Esophagus squamous epithelium (tissue), 5 donors: ENCODE measurements around the gene PTPRD. TPM values are rescaled to one million over a fixed set of nuclear protein-coding genes. Genes with fewer than 3 reads are reported as not detected.

ENCODE experiments used
- DNase-seq: peaks from one replicate; lab custom pipeline; 2025; lab: John Stamatoyannopoulos, UW
- H3K27ac ChIP-seq, 4 donors: fragments of 200-600 bp; sonication (generic); one replicate each; pipeline ENCODE4 v1.5.1; 2016 to 2019; ENCODE audit warnings: mild to moderate bottlenecking in 1 of 4
- H3K27me3 ChIP-seq, 4 donors: fragments of 200-600 bp; sonication (generic); 1 replicate in 3 of 4; 2 replicates in 1 of 4; pipeline versions ENCODE4 v1.5.1 to v1.6.0; 2017 to 2021; ENCODE audit warnings: antibody characterized with exemption in 1 of 4
- H3K36me3 ChIP-seq, 3 donors: fragments of 200-600 bp; sonication (generic); one replicate each; pipeline ENCODE4 v1.5.1; 2016 to 2019
- H3K4me1 ChIP-seq, 3 donors: fragments of 200-600 bp; sonication (generic); one replicate each; pipeline ENCODE4 v1.5.1; 2017 to 2019
- H3K4me3 ChIP-seq, 4 donors: fragments of 200-600 bp; sonication (generic); 1 replicate in 3 of 4; 2 replicates in 1 of 4; pipeline ENCODE4 v1.5.1; 2016 to 2019; ENCODE audit warnings: mild to moderate bottlenecking in 2 of 4, moderate library complexity in 1 of 4
- H3K9me3 ChIP-seq, 3 donors: fragments of 200-600 bp; sonication (generic); one replicate each; pipeline ENCODE4 v1.5.1; 2016 to 2019
- POLR2A ChIP-seq, 4 donors: fragments of 450-650 bp; IDR thresholded peaks; one replicate each; pipeline ENCODE4 v1.6.1; 2017; ENCODE audit warnings: antibody characterized with exemption in 4 of 4, mild to moderate bottlenecking in 4 of 4, moderate library complexity in 3 of 4
- WGBS, 2 donors: methylation state at CpG; one replicate each; pipeline ENCODE4 v1.1.5; 2018; 5-methylcytosine and 5-hydroxymethylcytosine counted together
- intact Hi-C: fragments of 100-400 bp; cut with DNase I; formaldehyde crosslinking; loops from one replicate; pipeline ENCODE4 v1.15.0; 2022
- total RNA-seq, 4 donors: library from RNA; depleted of rRNA; stranded (reverse); fragments of >200 nt; gene quantifications; one replicate each; pipeline ENCODE4 v1.1.0, GENCODE V29; 2016
- TF ChIP-seq, protein P1 (sequence below), 6 experiments: fragments of 450-650 bp in 4 of 6; fragments of 200-600 bp in 2 of 6; sonication (generic) in 2 of 6; IDR thresholded peaks; one replicate each; pipeline ENCODE4 v1.5.1; 2016 to 2019; ENCODE audit warnings: antibody characterized with exemption in 6 of 6, mild to moderate bottlenecking in 4 of 6, moderate library complexity in 4 of 6
- donor health status: DM: yes; HTN: yes; CAD: no.

The PTPRD gene
- total RNA-seq, 4 donors from 2014 or later = 0.23 to 16.3 (median 6.6) TPM

DNA sequence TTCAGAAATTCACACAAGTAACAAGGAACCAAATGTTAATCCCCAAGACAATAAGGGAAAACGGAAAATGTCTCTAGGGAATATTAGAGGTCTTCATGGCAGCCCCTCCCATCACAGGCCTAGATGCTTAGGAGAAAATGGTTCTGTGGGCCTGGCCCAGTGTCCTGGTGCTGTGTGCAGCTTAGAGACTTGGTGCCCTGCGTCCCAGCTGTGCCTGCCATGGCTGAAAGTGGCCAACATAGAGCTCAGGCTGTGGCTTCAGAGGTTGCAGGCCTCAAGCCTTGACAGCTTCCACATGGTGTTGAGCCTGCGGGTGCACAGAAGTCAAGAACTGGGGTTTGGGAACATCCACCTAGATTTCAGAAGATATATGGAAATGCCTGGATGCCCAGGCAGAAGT is 942.3 kb downstream of the PTPRD start:
- no peak for TF ChIP-seq POLR2A (IDR thresholded peaks at IDR 0.05)
- TF ChIP-seq, protein P1, sequence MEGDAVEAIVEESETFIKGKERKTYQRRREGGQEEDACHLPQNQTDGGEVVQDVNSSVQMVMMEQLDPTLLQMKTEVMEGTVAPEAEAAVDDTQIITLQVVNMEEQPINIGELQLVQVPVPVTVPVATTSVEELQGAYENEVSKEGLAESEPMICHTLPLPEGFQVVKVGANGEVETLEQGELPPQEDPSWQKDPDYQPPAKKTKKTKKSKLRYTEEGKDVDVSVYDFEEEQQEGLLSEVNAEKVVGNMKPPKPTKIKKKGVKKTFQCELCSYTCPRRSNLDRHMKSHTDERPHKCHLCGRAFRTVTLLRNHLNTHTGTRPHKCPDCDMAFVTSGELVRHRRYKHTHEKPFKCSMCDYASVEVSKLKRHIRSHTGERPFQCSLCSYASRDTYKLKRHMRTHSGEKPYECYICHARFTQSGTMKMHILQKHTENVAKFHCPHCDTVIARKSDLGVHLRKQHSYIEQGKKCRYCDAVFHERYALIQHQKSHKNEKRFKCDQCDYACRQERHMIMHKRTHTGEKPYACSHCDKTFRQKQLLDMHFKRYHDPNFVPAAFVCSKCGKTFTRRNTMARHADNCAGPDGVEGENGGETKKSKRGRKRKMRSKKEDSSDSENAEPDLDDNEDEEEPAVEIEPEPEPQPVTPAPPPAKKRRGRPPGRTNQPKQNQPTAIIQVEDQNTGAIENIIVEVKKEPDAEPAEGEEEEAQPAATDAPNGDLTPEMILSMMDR (IDR thresholded peaks at IDR 0.05) = no peak
- no peak overlapping the region for H3K4me3 ChIP-seq
- no peaks in the 10 kb centered on the region for H3K36me3 ChIP-seq
- DNase-seq = no peak
- H3K27ac ChIP-seq = no peak overlapping the region
- H3K4me1 ChIP-seq = no peaks in the 10 kb centered on the region
- intact Hi-C loops = no loop called here
- no peaks in the 10 kb centered on the region for H3K27me3 ChIP-seq
- peaks cover 0 to 6% (median 0%) of the 10 kb centered on the region in 3 donors for H3K9me3 ChIP-seq
- 54 to 69% methylated on average over 3 of the region's 3 CpGs for WGBS, 2 donors

GRCh38 chr9:9645006-9645405 is 967.8 kb downstream of the PTPRD start:
- Histone ChIP-seq H3K27ac (no peak overlapping the region), H3K4me1 (no peaks in the 10 kb centered on the region), H3K4me3 (no peak overlapping the region), H3K9me3 (no peaks in the 10 kb centered on the region), H3K27me3 (no peaks in the 10 kb centered on the region), H3K36me3 (no peaks in the 10 kb centered on the region)
- intact Hi-C loops = no loop called here
- DNase-seq = no peak
- 76 to 89% methylated on average over 3 of the region's 3 CpGs for WGBS, 2 donors
- no peak for TF ChIP-seq POLR2A (IDR thresholded peaks at IDR 0.05)
- TF ChIP-seq, protein P1 (IDR thresholded peaks at IDR 0.05) = no peak

GRCh38 chr9:9631284-9631683 is 981.5 kb downstream of the PTPRD start:
- intact Hi-C loops = no loop called here
- Histone ChIP-seq H3K4me3 (no peak overlapping the region), H3K27me3 (no peaks in the 10 kb centered on the region), H3K4me1 (no peaks in the 10 kb centered on the region), H3K27ac (no peak overlapping the region), H3K9me3 (no peaks in the 10 kb centered on the region), H3K36me3 (no peaks in the 10 kb centered on the region)
- TF ChIP-seq, protein P1 (IDR thresholded peaks at IDR 0.05) = no peak
- TF ChIP-seq POLR2A (IDR thresholded peaks at IDR 0.05) = no peak
- WGBS, 2 donors = 50 to 54% methylated on average over 2 of the region's 2 CpGs
- DNase-seq = no peak

- Histone ChIP-seq H3K4me1 (no peaks in the 10 kb centered on the region), H3K36me3 (no peaks in the 10 kb centered on the region), H3K4me3 (no peak overlapping the region), H3K27ac (no peak overlapping the region), H3K9me3 (no peaks in the 10 kb centered on the region), H3K27me3 (no peaks in the 10 kb centered on the region)
- 92 to 100% methylated on average over 2 to 5 of the region's 5 CpGs for WGBS, 2 donors
- DNase-seq = no peak
- TF ChIP-seq POLR2A (IDR thresholded peaks at IDR 0.05) = no peak
- TF ChIP-seq, protein P1 (IDR thresholded peaks at IDR 0.05) = no peak
- intact Hi-C loops = no loop called here
Observed at GRCh38 chr9:9625248-9625647, 987.6 kb downstream of the PTPRD start.

- WGBS, 2 donors = 36 to 37% methylated on average over 2 of the region's 2 CpGs
- H3K4me3 ChIP-seq = no peak overlapping the region
- no peaks in the 10 kb centered on the region for H3K36me3 ChIP-seq
- no peaks in the 10 kb centered on the region for H3K27me3 ChIP-seq
- no peak for DNase-seq
- TF ChIP-seq, protein P1 (IDR thresholded peaks at IDR 0.05) = no peak
- TF ChIP-seq POLR2A (IDR thresholded peaks at IDR 0.05) = no peak
- intact Hi-C loops = no loop called here
- H3K27ac ChIP-seq = no peak overlapping the region
- no peaks in the 10 kb centered on the region for H3K4me1 ChIP-seq
- H3K9me3 ChIP-seq = no peaks in the 10 kb centered on the region
Observed at GRCh38 chr9:9623506-9623905, 989.3 kb downstream of the PTPRD start.
